ENCODE results near the gene ASCC3. TPM values are rescaled to one million over a fixed set of nuclear protein-coding genes. Genes with fewer than 3 reads are reported as not detected.

The ASCC3 gene
- total and polyA plus RNA-seq, 2 donors (not counting 3 experiments of a cell fraction or from before 2014, with no cell fraction given): 15.7 to 57.2 TPM

- POLR2A ChIA-PET: no interaction called here
- H3K27ac ChIP-seq (ENCODE audit: insufficient read depth, low read depth, low read length): no peak overlapping the region
These were observed 395.9 kb downstream of the ASCC3 start for GRCh38 chr6:100485268-100485667.

More at GRCh38 chr6:100485268-100485667, 395.9 kb downstream of the ASCC3 start:
- BruUV-seq (replicated peaks): no TSS peak
- CTCF ChIA-PET: no interaction called here
- H3K4me2 ChIP-seq (ENCODE audit: insufficient read depth, low read length): no peak overlapping the region
- H4K20me1 ChIP-seq (replicated peaks; ENCODE audit: control insufficient read depth, extremely low read depth, insufficient read depth, low read length): no peaks in the 10 kb centered on the region
- H3K9ac ChIP-seq (replicated peaks; ENCODE audit: extremely low read depth, insufficient read depth, low read length): no peak overlapping the region
- H2AFZ ChIP-seq (ENCODE audit: low read depth, low read length): no peak overlapping the region
- H3K9me3 ChIP-seq (replicated peaks; ENCODE audit: control insufficient read depth, insufficient read depth, low read length): no peaks in the 10 kb centered on the region
- H3K4me3 ChIP-seq (replicated peaks in 1 of 3; ENCODE audit: insufficient read depth in 1 of 3, low read depth in 1 of 3, low read length in 3 of 3): no peak overlapping the region
- no peaks in the 10 kb centered on the region for H3K4me1 ChIP-seq (ENCODE audit: control insufficient read depth, extremely low read depth, insufficient read depth, low read length)
- DNase-seq (ENCODE audit: low read depth, low spot score): no peak
- TF ChIP-seq EZH2 (IDR thresholded peaks at IDR 0.05; ENCODE audit: borderline replicate concordance, low read depth, low read length, severe bottlenecking) (no peak), POLR2AphosphoS5 (IDR thresholded peaks at IDR 0.05; ENCODE audit: insufficient read depth, low read depth, low read length) (no peak), MYC (IDR thresholded peaks at IDR 0.05; ENCODE audit: low read depth, low read length) (no peak), JUN (IDR thresholded peaks at IDR 0.05; ENCODE audit: borderline replicate concordance, insufficient read depth, insufficient read length, low read depth) (no peak), POLR2A (IDR thresholded peaks at IDR 0.05; ENCODE audit: low read depth, low read length) (no peak), MAX (IDR thresholded peaks at IDR 0.05; ENCODE audit: insufficient read depth, insufficient read length) (no peak), GATA2 (IDR thresholded peaks at IDR 0.05; ENCODE audit: insufficient read depth, insufficient read length, low read depth, low read length) (no peak), FOS (IDR thresholded peaks at IDR 0.05; ENCODE audit: borderline replicate concordance, insufficient read depth, low read length) (no peak)
- TF ChIP-seq, protein P1, sequence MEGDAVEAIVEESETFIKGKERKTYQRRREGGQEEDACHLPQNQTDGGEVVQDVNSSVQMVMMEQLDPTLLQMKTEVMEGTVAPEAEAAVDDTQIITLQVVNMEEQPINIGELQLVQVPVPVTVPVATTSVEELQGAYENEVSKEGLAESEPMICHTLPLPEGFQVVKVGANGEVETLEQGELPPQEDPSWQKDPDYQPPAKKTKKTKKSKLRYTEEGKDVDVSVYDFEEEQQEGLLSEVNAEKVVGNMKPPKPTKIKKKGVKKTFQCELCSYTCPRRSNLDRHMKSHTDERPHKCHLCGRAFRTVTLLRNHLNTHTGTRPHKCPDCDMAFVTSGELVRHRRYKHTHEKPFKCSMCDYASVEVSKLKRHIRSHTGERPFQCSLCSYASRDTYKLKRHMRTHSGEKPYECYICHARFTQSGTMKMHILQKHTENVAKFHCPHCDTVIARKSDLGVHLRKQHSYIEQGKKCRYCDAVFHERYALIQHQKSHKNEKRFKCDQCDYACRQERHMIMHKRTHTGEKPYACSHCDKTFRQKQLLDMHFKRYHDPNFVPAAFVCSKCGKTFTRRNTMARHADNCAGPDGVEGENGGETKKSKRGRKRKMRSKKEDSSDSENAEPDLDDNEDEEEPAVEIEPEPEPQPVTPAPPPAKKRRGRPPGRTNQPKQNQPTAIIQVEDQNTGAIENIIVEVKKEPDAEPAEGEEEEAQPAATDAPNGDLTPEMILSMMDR (IDR thresholded peaks at IDR 0.05; ENCODE audit: extremely low read depth in 1 of 2, insufficient read depth in 1 of 2, low read depth in 1 of 2, low read length in 2 of 2): no peak
- H3K79me2 ChIP-seq (ENCODE audit: control insufficient read depth, insufficient read depth, low read length): no peaks in the 10 kb centered on the region
- intact Hi-C loops (cut with micrococcal nuclease) (no loop called here), dilution Hi-C loops (cut with MboI; ENCODE audit: extremely low pct_ligation_motif_present, low sequenced_read_pairs) (no loop called here)
- H3K27me3 ChIP-seq (ENCODE audit: control insufficient read depth in 2 of 2, insufficient read depth in 2 of 2, low read length in 2 of 2): peaks cover 7 to 13% of the 10 kb centered on the region in 2 experiments
- H3K36me3 ChIP-seq (ENCODE audit: control insufficient read depth in 2 of 2, extremely low read depth in 1 of 2, insufficient read depth in 2 of 2, low read length in 2 of 2): no peaks in the 10 kb centered on the region
- no peaks in the 10 kb centered on the region for H3K9me1 ChIP-seq (replicated peaks; ENCODE audit: control insufficient read depth, extremely low read depth, insufficient read depth, low read length)
- no peak for FAIRE-seq
